IPS-18c (cell line): Measurements from ENCODE around the gene ACVR1.
"Not testable (repeated sequence)": the region's sequence is repeated elsewhere in the genome, so short reads cannot be mapped to it uniquely, and the experiment has no call there.

Experiments used
- H3K4me3 ChIP-seq: 2 replicates; pipeline ENCODE4 v1.7.0; 2013; ENCODE audit warnings: low read depth, mild to moderate bottlenecking, low read length, moderate library complexity; ENCODE audit not compliant: insufficient read depth
- H3K9me3 ChIP-seq: one replicate; pipeline ENCODE4 v1.6.1; 2013; ENCODE audit warnings: mild to moderate bottlenecking, low read length, moderate library complexity; ENCODE audit not compliant: control insufficient read depth, insufficient read depth

Gene ACVR1

GRCh38 chr2:157898591-157898996, 22.5 kb upstream of the ACVR1 start:
- Histone ChIP-seq H3K9me3 (no peaks in the 10 kb centered on the region), H3K4me3 (no peak overlapping the region)

DNA sequence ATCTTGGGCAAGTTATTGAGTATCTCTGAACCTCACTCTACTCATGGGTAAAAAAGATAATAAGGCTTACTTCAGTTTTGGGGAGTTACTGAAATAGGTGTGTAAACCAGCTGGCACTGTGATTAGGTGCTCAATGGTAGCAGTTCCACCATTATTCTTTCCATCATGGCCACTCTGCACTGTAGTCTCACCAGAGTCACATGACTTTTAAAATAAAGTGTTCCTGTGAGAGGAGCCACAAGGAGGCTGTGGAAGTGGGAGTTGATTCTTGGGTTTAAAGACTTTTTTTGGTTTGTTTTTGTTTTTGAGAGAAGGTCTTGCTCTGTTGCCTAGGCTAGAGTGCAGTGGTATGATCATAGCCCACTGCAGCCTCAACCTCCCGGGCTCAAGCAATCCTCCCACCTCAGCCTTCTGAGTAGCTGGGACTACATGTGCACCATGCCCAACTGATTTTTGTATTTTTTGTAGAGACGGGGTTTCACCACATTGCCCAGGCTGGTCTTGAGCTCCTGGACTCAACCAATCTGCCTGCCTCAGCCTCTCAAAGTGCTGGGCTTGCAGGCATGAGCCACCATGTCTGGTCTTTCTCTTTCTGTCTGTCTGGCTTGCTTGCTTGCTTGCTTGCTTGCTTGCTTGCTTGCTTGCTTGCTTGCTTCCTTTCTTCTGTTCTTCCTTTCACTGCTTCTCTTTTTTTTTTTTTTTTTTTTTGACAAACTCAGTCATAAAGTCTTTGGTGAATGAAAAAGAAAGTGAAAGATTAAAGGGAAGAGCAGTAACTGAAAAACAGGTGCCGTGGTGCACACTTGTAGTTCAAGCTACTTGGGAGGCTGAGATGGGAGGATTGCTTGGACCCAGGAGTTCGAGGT, 21.2 kb upstream of the ACVR1 start:
- no peak overlapping the region for H3K4me3 ChIP-seq
- no peaks in the 10 kb centered on the region for H3K9me3 ChIP-seq

- no peak overlapping the region for H3K4me3 ChIP-seq
Measured at GRCh38 chr2:157895531-157895930, 19.4 kb upstream of the ACVR1 start.

DNA sequence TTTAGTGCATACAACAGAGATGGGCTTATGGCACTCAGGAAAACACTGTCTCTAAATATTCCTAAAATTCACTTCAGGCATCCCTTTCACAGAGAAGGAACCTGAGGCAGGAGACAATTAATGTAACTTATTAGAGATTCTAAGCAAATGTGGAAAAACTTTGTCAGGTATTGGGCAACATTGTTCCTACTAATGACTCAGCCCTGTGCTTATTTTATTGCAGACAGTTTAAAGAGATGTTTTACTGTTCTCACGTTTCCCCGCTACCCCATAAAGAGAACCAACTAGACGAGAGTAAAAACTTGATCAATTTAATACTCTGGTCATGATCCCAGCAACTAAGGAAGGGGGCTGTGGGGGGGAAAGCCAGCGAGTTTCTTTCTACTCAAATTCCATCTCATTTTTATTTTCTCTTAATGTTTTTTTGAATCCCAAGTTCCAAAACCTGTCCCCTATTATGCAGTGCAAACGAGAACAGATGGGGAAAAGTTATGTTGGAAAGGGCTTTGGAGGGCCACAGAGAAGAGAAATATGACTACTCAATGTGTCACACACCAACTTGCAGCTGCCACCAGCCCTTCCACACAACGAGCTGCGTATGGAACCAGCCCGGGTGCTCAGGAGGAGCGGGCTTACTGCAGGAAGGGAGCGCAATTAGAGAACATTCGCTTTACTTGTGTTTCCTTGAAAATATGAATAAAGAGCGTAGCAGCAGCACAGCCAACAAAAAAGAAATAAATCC, 18.7 kb upstream of the ACVR1 start:
- Histone ChIP-seq H3K9me3 (no peaks in the 10 kb centered on the region), H3K4me3 (no peak overlapping the region)

More at GRCh38 chr2:157895531-157895930, 19.4 kb upstream of the ACVR1 start:
- no peaks in the 10 kb centered on the region for H3K9me3 ChIP-seq

- no peak overlapping the region for H3K4me3 ChIP-seq
- no peaks in the 10 kb centered on the region for H3K9me3 ChIP-seq
Measured at GRCh38 chr2:157893611-157894010, 17.5 kb upstream of the ACVR1 start.

DNA sequence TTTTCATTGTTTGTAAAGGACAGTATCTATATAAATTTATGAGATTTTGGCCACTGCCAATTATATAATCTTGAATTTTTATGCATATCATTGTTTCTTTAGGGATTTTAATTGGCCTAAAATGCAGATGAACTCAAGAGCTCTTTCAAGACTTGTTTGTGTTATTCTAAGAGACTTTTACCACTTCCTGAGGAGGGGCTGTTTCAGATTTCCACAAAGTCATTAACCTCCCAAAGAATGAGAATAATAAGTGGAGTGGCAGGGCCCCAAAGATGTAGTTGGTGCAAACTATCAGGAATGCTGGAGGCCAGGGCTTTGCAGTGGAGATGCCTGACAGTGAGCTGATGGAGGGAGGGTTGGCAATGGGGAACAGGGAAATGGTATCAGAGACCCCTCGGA, 15.5 kb upstream of the ACVR1 start:
- no peak overlapping the region for H3K4me3 ChIP-seq
- no peaks in the 10 kb centered on the region for H3K9me3 ChIP-seq

DNA sequence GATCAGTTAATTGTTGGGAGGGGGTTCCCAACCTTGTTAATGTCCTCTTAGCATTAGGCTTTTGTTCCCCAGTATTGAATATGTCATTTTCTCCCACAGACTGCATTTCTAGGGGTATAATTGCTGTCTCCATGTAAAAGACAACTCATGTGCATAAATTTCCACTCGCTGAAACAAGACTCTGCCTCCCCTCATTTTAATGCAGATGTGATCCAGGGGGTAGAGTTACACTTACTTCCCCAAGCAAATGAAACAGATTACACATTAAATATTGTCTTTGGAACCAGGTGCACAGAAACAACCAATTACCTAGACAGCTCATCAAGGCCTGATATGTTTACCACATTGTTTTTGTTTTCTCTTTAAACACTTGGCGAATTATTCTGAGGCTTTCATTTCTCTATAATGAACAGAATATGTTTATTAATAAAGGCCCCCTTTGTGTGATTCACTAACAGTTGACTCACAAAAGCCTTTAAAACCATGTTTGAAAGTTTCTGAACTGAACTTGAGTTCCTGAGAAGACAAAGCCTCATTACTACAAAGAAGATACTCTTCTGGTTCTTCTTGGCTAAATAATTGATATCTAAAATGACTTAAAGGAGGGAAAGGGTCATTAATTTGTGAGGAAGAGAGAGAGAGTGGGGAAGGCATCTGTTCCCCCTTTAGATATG, 15.0 kb upstream of the ACVR1 start:
- no peak overlapping the region for H3K4me3 ChIP-seq

DNA sequence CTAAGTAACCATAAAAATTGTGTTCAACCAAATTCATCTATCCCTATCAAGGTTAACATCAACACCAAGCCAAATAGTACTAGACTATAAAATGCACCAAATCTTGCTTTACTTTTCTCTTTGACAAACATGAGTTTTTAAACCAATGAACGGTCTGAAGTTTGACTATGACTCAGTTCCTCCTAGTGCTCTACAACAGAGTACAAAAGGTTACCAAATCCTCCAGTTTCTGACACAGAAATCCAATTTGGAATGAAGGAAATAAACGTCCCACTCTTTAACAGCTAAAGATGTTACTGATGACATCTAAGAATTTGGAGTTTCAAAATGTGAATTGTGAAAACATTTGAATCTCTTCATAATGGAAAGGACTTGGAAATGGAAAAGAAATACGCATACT, 11.8 kb upstream of the ACVR1 start:
- no peaks in the 10 kb centered on the region for H3K9me3 ChIP-seq
- no peak overlapping the region for H3K4me3 ChIP-seq

More for the DNA sequence above, 15.0 kb upstream of the ACVR1 start:
- no peaks in the 10 kb centered on the region for H3K9me3 ChIP-seq

DNA sequence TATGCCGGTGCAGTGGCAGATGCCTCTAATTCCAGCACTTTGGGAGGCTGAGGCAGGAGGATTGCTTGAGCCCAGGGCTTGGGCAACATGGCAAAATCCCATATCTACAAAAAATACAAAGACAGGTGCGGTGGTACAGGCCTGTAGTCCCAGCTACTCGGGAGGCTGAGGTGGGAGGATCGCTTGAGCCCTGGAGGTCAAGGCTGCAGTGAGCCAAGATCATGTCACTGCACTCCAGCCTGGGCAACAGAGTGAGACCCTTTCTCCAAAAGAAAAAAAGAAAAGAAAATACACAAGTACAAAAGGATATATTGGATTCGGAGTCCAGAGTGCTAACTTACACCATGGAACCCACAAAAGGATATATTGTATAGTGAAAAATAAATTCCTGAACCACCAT, 8.4 kb upstream of the ACVR1 start:
- not testable (repeated sequence) for H3K4me3 ChIP-seq

DNA sequence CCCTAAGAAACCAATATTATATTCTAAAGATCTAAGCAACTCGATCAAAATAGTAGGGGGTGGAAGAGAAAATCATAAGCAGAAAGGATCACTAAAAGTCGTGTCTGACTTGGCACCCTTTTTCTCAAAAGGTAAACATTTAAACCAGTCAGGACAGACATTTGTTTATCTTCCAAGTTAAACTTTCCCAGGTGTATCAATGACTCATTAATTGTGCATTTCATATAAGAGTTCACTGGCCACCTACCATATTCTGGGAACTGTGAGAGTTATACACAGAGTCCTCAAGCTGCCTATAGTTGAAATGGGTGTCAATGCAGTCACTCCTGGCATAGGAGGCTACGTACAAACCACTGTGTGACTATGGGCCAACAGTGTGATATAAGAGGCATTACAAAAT, 4.8 kb upstream of the ACVR1 start:
- no peak overlapping the region for H3K4me3 ChIP-seq
- no peaks in the 10 kb centered on the region for H3K9me3 ChIP-seq

More for the DNA sequence above, 8.4 kb upstream of the ACVR1 start:
- H3K9me3 ChIP-seq: not testable (repeated sequence)

GRCh38 chr2:157877761-157878400, 1.8 kb upstream of the ACVR1 start:
- H3K9me3 ChIP-seq: no peaks in the 10 kb centered on the region
- no peak overlapping the region for H3K4me3 ChIP-seq

DNA sequence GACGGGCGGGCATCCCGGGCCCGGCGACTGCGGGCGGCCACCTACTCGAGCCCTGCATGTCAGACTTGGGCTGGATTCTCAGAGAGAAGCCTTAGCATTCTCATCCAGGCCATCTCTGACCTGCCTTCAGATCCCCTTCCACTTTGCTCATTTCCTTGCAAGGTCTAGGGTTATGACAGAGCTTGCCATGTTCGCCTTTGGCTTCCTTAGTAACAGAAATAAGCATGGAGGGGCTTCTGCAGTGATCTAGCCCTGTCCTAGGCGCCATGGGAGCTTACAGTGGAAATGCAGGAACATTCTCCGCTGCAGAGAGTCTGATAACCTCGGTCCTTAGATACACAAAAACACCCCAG, 632 bp upstream of the ACVR1 start:
- no peaks in the 10 kb centered on the region for H3K9me3 ChIP-seq
- H3K4me3 ChIP-seq: peak overlapping the region; percentile 73

DNA sequence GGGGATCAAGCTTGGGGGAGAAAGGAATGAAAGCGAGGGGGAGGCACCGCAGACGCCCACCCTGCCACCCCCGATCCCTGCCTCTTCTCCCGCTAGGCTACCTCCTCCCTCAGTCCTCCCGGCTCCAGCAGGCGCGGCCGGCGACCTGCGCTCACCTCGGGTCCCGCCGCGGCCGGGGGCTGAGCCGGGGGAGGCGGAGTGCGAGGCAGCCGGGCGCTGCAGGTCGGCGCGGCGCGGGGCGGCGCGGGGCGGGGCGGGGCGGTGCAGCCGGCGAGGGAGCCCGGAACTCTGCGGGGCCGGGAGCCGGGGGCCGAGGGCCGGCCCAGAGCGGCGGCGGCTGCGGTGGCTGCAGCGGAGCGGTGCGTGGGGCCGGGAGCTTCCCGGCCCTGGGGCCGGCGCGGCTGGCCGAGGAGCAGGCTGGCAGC, 477 bp downstream of the ACVR1 start:
- H3K9me3 ChIP-seq: no peaks in the 10 kb centered on the region
- H3K4me3 ChIP-seq: peak overlapping the region; percentile 75

DNA sequence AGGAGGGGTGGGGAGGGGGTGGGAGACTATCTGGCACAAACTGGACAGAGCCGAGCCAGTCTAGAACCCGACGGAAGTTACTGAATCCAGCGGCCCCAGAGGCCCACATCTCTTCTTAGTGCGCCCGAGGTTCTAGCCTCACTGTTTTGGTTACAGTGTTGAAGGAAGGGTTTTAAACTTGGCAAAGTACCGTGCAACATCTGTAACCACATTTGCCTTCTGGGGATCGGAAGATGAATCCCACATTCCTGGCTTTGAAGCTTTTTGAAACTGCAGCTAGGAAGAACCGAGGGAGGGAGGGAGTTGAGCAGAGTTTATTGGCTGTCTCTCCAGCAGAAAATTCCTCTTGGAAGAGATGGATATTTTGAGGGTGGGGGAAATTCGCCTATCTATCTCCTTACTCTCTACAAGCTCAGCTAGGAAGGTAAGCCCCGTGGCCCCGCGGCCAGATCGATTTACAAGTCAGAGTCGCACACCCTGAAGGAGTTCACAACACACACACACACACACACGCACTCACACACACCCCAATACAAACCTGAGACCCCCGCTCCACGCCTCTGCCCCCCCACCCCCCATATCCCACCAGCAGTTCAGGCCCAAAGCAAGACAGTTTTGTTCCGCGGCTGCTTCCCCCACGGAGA, 1.0 kb downstream of the ACVR1 start:
- peak overlapping the region; percentile 75 for H3K4me3 ChIP-seq
- H3K9me3 ChIP-seq: no peaks in the 10 kb centered on the region

- H3K4me3 ChIP-seq: peak overlapping the region; percentile 29; the same call in 1 of the 2 replicates
Measured at GRCh38 chr2:157874348-157874747, 1.8 kb downstream of the ACVR1 start.

GRCh38 chr2:157872791-157873190, 3.3 kb downstream of the ACVR1 start:
- Histone ChIP-seq H3K9me3 (no peaks in the 10 kb centered on the region), H3K4me3 (no peak overlapping the region)

More at GRCh38 chr2:157874348-157874747, 1.8 kb downstream of the ACVR1 start:
- no peaks in the 10 kb centered on the region for H3K9me3 ChIP-seq

DNA sequence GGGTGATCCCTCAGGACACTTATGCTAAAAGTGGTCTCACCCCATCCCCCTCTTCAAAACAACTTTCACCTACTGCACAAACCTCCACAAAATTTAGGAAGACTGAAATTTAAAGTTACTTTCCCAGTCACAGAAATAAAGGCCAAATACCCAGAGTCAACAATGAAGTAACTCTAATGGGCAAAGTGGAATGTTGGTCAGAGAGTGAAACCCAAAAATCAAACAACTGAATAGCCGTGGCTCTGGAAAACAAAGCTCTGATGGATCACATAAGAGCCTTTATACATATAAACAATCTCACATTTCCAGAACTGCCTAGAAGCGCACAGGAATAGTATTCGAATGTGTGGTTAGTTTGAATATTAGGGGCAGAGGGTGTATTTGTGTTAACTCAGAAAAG, 4.7 kb downstream of the ACVR1 start:
- Histone ChIP-seq H3K4me3 (no peak overlapping the region), H3K9me3 (no peaks in the 10 kb centered on the region)
